Suprapubic skin (tissue), 4 donors: ENCODE results near the gene IFNA4. TPM values are rescaled to one million over a fixed set of nuclear protein-coding genes. Genes with fewer than 3 reads are reported as not detected.
"Not testable (repeated sequence)": the region's sequence is repeated elsewhere in the genome, so short reads cannot be mapped to it uniquely, and the experiment has no call there.

Source experiments
- DNase-seq, 2 donors: peaks; one replicate each; pipeline ENCODE4 v3.0.0-alpha.2; 2019; ENCODE audit warnings: low spot score in 2 of 2
- H3K27ac ChIP-seq: fragments of 200-600 bp; sonication (generic); one replicate; pipeline ENCODE4 v1.5.1; 2019
- H3K27me3 ChIP-seq: fragments of 200-600 bp; sonication (generic); one replicate; pipeline ENCODE4 v1.5.1; 2019
- H3K36me3 ChIP-seq: fragments of 200-600 bp; sonication (generic); one replicate; pipeline ENCODE4 v1.5.1; 2019
- H3K4me1 ChIP-seq: fragments of 200-600 bp; sonication (generic); one replicate; pipeline ENCODE4 v1.5.1; 2019
- H3K4me3 ChIP-seq: fragments of 200-600 bp; sonication (generic); one replicate; pipeline ENCODE4 v1.5.1; 2019; ENCODE audit warnings: mild to moderate bottlenecking
- H3K9me3 ChIP-seq: fragments of 200-600 bp; sonication (generic); one replicate; pipeline ENCODE4 v1.5.1; 2019
- EP300 ChIP-seq: sonication (generic); formaldehyde crosslinking; IDR thresholded peaks from one replicate; pipeline ENCODE4 v1.6.1; 2017; ENCODE audit warnings: antibody characterized with exemption
- POLR2A ChIP-seq, 2 donors: fragments of 450-650 bp; IDR thresholded peaks; one replicate each; pipeline ENCODE4 v1.6.1; 2017; ENCODE audit warnings: antibody characterized with exemption in 2 of 2, mild to moderate bottlenecking in 2 of 2, moderate library complexity in 2 of 2
- POLR2AphosphoS5 ChIP-seq, 3 donors: sonication (generic); formaldehyde crosslinking; IDR thresholded peaks; one replicate each; pipeline ENCODE4 v1.6.1; 2017; ENCODE audit warnings: antibody characterized with exemption in 3 of 3
- WGBS: methylation state at CpG from one replicate; pipeline ENCODE4 v1.1.5; 2018; 5-methylcytosine and 5-hydroxymethylcytosine counted together
- total RNA-seq, 4 donors: library from RNA; depleted of rRNA; stranded (reverse); fragments of >200 nt; gene quantifications; one replicate each; pipeline ENCODE4 v1.1.0, GENCODE V29; 2016
- TF ChIP-seq, protein P1 (sequence below), 2 donors: fragments of 200-600 bp in 1 of 2; fragments of 450-650 bp in 1 of 2; sonication (generic) in 1 of 2; IDR thresholded peaks; one replicate each; pipeline ENCODE4 v1.5.1; 2016 to 2019; ENCODE audit warnings: antibody characterized with exemption in 2 of 2, mild to moderate bottlenecking in 1 of 2, moderate library complexity in 1 of 2

The IFNA4 gene
- total RNA-seq, 4 donors from 2014 or later: not detected

DNA sequence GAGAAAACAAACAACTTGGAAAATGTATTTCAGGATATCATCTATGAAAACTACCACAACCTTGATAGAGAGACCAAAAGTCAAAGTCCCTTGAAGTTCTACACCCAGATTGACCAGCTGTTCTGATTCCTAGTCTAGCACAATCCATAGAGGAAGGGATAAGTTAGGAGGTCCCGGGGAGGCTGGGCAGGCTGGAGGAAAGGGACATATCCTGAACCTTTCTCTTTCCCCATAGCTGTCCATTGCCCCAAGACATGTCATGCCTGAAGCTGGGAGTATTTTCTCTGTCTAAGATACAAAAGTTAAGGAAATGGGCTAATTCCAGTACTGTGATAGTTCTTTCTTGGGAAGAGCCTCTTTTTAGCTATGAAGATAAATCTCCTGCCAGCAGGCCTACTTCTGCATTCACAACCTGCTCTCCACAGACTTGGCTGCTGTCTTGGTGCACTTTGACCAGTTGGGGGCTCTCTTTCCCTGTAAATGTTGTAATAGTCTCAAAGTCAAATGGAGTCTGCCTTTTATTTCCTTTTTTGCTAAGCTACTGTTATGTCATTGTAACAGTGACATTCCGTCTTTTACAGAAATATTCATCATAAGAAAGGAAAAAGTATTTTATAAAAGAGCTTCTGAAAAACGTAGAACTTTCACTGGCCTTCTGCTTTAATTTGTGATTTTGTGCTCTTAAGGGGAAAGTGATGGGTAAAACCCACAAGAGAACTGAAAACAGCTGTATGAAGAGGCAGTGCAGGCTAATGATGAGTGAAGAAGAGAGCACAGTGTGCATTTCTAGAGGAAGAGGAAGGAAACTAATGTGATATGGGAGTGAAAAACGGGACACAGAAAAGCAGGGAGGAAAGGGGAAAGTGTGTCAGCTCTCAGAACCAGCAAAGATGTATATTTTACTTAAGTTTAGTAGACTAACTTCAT, 4.3 kb downstream of the IFNA4 start:
- WGBS: 38% methylated on average over 4 of the region's 4 CpGs
- DNase-seq: not testable (repeated sequence)

DNA sequence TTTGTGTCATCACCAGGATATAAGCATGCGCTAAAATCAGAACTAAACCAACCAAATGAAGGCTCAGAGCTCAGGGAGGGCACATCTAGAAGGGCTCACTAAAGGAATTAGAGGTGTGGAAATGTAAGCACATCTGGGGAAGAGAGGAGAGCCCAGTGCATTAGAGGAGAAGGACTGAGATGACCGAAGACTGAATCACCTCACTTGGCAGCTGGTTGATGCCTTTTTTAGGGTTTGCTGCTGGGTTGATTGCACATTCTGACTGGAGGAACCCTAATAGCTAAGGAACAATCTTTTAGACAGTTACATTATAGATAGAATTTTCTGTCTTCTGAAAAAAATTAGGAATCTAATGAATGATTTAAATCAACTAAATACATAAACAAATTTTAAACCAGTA, 12.7 kb downstream of the IFNA4 start:
- Histone ChIP-seq H3K4me3 (no peak overlapping the region), H3K27me3 (no peaks in the 10 kb centered on the region), H3K9me3 (no peaks in the 10 kb centered on the region), H3K4me1 (no peaks in the 10 kb centered on the region), H3K36me3 (no peaks in the 10 kb centered on the region), H3K27ac (no peak overlapping the region)
- no peak for TF ChIP-seq EP300
- TF ChIP-seq, protein P1, sequence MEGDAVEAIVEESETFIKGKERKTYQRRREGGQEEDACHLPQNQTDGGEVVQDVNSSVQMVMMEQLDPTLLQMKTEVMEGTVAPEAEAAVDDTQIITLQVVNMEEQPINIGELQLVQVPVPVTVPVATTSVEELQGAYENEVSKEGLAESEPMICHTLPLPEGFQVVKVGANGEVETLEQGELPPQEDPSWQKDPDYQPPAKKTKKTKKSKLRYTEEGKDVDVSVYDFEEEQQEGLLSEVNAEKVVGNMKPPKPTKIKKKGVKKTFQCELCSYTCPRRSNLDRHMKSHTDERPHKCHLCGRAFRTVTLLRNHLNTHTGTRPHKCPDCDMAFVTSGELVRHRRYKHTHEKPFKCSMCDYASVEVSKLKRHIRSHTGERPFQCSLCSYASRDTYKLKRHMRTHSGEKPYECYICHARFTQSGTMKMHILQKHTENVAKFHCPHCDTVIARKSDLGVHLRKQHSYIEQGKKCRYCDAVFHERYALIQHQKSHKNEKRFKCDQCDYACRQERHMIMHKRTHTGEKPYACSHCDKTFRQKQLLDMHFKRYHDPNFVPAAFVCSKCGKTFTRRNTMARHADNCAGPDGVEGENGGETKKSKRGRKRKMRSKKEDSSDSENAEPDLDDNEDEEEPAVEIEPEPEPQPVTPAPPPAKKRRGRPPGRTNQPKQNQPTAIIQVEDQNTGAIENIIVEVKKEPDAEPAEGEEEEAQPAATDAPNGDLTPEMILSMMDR (IDR thresholded peaks at IDR 0.05): no peak
- no peak for DNase-seq
- WGBS: 83% methylated on average over 2 of the region's 2 CpGs

More for the DNA sequence above, 4.3 kb downstream of the IFNA4 start:
- H3K36me3 ChIP-seq, H3K27ac ChIP-seq, H3K4me1 ChIP-seq, H3K4me3 ChIP-seq, H3K9me3 ChIP-seq, H3K27me3 ChIP-seq: not testable (repeated sequence)
- TF ChIP-seq, protein P1 (IDR thresholded peaks at IDR 0.05): peak in 1 of 2 donors; percentile 15

DNA sequence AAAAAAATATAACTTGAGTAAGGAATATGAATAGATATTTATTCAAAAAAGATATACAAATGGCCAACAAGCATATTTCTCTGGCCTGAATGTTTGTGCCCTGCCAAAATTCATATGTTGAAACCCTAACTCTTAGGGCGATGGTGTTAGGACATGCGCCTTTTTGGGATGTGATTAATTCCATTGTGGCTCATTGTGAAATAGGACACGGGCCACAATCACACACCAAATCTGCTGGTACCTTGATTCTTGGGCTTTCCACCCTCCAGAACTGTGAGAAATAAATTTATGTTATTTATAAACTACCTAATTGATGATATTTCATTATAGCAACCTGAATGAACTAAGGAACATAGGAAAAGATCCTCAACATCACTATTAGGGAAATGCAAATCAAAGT, 15.2 kb downstream of the IFNA4 start:
- no peak overlapping the region for H3K4me3 ChIP-seq
- no peak overlapping the region for H3K27ac ChIP-seq
- no peaks in the 10 kb centered on the region for H3K9me3 ChIP-seq
- H3K4me1 ChIP-seq: no peaks in the 10 kb centered on the region
- no peaks in the 10 kb centered on the region for H3K36me3 ChIP-seq
- TF ChIP-seq POLR2AphosphoS5 (IDR thresholded peaks at IDR 0.05) (no peak), EP300 (no peak), POLR2A (IDR thresholded peaks at IDR 0.05) (no peak)
- TF ChIP-seq, protein P1 (IDR thresholded peaks at IDR 0.05): no peak
- no peaks in the 10 kb centered on the region for H3K27me3 ChIP-seq
- WGBS: 93% methylated on average over 3 of the region's 3 CpGs
- DNase-seq: no peak

DNA sequence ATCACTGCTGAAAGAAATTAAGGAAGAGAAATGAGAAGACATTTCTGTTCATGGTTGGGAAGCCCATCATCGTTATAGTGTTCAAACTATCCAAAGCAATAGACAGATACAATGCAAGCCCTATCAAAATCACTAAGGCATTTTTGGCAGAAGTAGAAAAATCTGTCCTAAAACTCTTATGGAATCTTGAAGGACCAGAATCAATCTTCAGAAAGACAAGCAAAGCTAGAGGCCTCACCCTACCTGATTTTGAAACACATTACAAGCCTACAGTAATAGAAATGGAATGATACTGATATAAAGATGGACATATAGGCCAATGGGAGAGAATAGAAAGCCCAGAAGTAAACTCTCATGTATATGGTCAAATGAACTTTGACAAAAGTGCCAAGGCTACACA, 16.0 kb downstream of the IFNA4 start:
- Histone ChIP-seq H3K4me1 (no peaks in the 10 kb centered on the region), H3K27me3 (no peaks in the 10 kb centered on the region), H3K4me3 (no peak overlapping the region), H3K27ac (no peak overlapping the region), H3K36me3 (no peaks in the 10 kb centered on the region), H3K9me3 (no peaks in the 10 kb centered on the region)
- 79% methylated on average over 1 of the region's 1 CpG for WGBS
- DNase-seq: no peak
- no peak for TF ChIP-seq POLR2A (IDR thresholded peaks at IDR 0.05)
- TF ChIP-seq EP300: no peak
- TF ChIP-seq, protein P1 (IDR thresholded peaks at IDR 0.05): no peak
- TF ChIP-seq POLR2AphosphoS5 (IDR thresholded peaks at IDR 0.05): no peak

DNA sequence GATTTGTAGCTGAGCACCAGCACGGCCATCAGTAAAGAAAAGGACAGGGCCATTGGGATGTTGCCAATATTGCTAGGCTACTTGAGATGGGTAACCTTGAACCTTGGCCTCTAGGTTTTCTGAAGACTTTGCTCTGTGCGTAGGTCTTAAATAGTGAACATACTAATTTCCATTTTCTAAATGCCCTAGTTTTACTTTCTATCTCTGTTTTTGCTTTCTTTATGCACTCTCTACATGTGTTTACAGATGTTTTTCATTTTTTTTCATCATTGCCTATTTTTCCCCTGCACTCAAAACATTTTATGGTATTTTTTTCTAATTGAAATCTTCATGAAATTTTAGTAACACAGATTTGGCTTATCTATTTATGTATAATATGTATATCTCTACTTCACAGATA, 20.8 kb downstream of the IFNA4 start, which contains the start of gene IFNA21:
Gene IFNA21 (minus strand): TSS at position 101 of the 400 bp plus-strand sequence. CDS start 48 bp downstream, at position 53.
- not testable (repeated sequence) for H3K36me3 ChIP-seq, H3K4me1 ChIP-seq, H3K27ac ChIP-seq, DNase-seq, H3K9me3 ChIP-seq, H3K4me3 ChIP-seq, H3K27me3 ChIP-seq
- WGBS: 84% methylated on average over 2 of the region's 2 CpGs
